GM19351 (cell line): ENCODE data around the gene DNAH10.
A peak's percentile ranks its signal among the peaks of the same experiment; 100 is the strongest.

ENCODE experiments used
- ATAC-seq: cut with Tn5 transposase; IDR thresholded peaks from one replicate; pipeline ENCODE4 v1.9.1; 2021; ENCODE audit warnings: mild to moderate bottlenecking, moderate library complexity; ENCODE audit not compliant: unreplicated experiment

The DNAH10 gene

DNA sequence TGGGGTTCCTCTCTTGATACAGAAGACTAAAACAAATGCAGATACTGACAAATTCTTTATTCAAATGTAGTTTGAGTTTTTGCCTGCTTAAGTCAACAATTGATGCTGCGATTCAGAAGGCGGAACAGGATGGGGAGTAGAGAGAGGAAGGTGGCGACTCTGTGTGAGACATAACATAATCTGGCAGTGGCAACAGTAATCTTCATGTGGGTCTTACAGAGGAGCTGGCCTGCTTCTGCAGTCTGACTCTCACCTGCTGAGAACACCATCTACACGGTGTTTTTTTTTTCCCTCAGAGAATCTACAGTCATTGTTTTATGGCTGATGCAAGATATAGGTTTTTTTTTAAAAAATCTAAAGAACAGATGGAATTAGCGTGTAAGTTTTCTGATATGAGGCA, 200.4 kb downstream of the DNAH10 start:
- no peak for ATAC-seq

DNA sequence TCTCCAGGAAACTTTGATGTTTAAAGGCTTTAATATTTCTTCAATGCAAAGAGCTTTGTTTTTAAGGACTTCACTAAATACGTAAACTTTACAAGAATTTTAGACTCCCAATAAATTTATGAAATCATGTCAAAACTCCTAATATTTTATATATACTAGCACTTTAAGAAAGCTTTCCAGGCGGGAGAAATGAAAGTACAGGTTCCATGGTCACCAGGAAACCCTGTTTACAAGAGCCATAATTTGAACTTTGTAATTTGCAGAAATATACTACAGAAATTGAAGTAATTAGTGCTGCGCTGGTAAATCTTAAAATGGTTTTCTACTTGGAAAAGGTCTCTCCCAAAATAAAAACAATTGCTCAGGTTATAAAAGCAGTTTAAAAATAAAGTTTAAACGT, 201.7 kb downstream of the DNAH10 start:
- ATAC-seq: no peak

DNA sequence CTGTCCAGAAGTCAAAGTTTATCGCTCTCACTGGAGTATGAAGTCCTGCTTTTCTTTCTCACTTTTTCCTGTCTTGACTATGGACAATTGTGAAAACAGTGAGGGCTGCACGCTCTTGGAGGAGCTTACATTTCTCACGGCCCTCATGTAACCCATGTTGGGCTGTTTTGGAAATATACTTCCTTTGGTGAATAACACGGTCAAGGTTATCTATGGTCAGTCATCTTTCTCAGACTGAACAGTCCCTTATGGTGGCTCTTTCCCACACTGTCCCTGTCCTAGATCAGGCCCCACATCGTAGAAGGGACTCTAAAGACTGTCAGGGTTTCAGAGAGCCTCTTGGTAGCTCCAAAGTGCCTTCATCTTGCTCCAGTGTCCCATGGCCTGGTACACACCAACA, 203.3 kb downstream of the DNAH10 start:
- no peak for ATAC-seq

DNA sequence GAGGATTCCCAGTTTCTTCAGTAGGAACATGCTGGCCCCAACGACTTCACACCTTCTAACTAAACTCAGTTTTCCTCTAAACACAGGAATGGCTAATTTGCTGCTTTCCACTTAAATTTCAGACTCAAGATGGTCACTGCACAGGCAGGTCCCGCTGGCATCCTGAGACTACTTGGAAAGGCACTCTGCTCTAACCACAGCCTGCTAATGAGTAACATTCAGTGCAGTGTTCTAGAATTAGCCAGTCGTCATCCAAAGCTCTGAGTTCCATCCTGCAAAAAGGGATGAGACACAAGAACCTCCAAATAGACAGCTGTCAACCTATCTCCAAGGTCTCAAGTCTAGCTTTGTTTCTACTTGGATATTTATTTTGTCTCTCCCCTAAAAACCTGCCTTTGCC, 204.5 kb downstream of the DNAH10 start:
- ATAC-seq: no peak

DNA sequence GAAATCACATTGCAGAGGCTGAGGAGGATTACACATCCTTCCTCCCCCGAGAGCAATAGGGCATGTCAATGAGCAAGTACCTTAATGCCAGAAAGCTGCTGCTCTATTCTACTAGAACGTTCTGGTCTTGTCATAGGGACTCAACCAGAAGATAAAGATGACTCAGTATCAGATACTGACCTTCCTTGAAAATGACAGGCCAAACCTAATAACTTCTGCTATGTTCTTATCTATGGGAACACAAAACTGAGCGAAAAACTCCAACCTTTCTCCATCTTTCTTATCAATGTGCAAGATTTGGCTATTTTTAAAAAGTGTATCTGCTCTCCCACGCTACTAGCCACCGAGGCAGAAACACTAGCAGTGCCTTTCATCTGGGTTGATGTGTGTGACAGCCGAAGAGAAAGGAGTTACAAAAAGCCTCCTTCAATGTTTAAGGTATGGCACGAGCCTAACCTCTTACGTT, 205.1 kb downstream of the DNAH10 start:
- no peak for ATAC-seq

DNA sequence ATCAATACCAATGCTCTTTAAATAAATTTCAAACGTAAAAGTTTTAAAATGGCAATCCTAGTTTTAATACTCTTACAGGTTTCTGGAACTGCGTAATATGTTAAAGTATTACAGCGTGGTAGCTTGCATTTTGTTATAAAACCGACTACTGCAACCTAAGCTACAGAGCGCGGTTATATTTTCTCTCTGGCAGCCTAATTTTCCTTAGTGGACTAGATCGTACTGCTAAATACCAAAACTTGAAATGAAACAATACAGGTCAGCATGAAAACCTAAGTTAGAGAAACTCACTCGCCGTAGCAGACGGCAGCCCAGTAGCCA, 209.3 kb downstream of the DNAH10 start:
- no peak for ATAC-seq

DNA sequence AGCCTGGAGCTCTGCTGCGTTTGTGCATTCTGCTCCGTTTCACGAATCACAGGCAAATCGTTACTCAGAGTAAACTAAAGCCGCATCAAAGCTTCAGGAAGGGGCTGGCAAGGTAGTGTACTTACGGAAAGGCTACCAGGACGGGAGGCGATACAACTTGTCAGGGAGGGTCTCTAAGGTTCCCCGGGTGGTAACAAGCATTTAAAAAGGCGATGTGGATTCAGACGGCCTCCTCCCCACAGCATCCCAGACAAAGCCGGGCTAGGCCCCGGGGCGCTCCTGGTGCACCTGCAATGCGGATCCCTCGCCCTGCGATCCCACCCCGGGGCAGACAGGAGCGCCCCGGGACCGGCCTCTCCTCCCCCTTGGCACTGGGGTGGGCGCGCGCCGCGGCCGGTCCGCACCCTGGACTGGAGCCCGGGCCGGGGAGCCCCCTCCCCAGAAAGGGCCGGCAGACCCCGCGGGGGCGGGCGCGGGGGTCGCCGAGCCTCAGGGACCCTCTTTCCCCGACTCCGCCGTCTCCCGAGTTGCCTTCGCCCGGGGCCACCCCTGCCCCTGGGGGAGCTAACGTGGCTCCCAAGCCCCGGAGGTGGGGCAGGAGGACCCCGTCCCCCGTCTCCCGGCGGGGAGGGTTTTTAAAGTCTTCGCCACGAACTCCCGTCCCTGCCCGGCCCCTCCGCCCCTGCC, 209.8 kb downstream of the DNAH10 start:
- ATAC-seq: no peak

DNA sequence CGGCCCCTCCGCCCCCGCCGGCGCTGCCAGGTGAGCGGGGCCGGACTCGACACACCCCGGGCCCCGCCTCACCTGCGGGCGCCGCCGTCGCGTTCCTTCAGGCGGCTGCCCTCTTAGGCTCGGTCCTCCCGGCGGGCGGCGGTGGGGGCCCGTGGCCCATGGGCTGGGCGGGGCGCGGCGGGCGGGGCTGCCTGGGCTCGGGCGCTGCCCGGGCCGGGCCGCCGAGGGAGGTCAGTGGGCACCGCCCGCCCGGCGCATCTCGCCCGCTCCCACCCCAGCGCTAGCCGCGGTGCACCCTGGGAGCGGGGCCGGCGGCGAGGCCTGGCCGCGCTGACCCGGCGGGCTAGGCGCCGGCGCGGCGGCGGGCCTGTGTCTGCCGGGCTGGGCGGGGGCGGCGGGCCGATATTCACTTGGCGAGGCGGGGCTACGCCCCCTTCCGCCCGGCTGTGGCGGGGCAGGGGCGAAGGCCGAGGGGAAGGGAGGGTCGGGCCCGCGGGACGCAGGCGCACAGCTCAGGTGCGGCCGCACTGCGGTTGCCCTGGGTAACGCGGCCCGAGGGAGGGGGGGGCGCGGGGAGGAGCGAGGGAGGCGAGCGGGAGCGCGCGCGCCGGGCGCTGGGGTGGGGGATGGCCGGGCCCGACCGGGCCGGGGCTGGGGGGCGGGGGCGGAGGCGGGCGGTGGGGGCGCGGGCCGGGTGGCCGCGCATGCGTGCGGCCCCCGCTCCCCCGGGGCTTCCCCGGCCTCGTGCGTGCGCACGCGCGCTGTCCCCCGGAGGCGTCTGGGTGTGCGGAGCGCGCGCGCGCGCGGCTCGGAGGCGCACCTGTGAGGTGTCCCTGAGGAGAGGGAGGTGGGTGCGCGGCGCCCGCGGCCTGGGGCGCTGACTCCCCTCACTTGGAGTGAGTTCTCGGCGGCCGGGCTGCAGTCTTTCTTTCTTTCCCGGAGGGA, 210.6 kb downstream of the DNAH10 start, which contains the start of the genes CCDC92 and ZNF664:
TSS of gene CCDC92 (minus strand) at position 375 of the 945 bp plus-strand sequence. CDS start 28,526 bp downstream, outside the sequence.
TSS of gene ZNF664 (plus strand) at position 759 of the 945 bp plus-strand sequence. CDS start 38,930 bp downstream, outside the sequence.
- peak; percentile 77 for ATAC-seq

DNA sequence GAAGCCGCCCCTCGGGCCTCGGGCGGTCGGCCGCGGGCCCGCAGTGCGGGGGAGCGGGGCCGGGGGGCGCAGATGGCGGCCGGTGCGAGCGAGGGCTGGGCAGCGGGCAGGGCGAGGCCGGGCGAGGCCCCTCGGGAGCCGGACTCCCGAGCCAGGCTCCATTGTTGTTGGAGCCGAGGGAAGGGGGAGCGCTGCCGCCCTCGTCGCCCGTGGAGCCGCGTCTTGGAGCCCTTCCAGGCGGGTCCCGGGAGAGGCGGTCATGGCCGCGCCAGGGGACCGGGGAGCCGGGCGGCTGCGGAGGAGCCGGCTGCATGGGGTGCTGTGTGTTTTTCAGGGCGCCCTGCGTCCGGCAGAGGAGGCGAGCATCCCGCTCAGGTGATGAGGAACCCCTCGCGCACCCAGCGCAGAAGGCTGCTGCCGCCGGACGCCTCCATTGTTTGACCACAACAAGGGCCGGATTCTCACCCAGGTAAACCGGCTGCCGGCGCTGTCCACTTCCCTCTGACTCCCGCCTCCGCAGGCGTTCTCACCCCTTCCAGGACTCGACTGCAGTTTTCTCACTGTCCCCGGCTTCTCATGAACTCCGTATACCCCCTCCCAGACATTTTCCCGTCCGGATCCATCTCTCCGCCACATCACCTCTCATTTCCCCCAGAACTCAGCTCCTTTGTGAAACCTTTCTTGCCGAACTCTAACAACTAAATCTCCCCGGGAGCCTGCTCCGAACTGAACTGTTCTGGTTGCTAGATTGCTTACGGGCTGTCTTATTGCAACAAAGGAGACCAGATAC, 211.6 kb downstream of the DNAH10 start:
- peak; percentile 21 for ATAC-seq

DNA sequence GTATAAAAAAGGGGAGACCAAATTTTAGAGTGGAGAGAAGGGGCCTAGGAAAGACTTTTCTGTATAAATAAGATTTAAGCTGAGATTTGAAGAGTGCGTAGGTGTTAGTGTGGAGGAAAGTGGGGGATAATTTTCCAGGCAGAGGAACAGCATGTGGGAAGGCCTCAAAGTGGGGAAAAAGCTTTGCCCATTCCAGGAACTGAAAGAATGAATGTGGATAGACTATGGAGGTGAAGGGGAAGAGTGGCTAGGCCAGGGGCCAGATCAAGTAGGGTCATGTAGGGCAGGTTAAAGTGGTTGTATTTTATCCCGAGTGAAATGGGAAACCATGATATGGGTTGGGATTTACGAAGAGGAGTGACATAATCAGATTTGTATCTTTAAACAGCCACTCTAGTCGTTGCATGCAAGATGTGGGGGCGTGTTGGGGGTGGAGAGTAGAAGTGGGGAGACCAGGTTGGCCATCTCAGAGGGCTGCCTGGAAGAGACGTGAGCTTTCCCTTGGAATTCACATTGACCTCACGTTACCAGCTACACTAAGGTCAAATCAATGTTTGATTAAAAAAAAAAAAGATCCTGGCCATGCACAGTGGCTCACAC, 214.2 kb downstream of the DNAH10 start:
- no peak for ATAC-seq

DNA sequence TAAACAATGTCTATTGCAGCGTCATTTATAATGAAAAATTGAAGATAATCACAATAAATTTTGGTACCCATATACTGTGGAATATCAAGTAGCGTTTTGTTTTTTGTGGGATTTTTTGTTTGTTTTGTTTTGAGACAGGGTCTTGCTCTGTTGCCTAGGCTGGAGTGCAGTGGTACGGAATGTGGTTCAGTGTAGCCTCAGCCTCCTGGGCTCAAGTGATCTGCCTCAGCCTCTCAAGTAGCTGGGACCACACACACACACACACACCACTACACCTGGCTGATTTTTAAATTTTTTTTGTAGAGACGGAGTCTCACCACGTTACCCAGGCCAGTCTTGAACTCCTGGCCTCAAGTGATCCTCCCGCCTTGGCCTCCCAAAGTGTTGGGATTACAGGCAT, 217.5 kb downstream of the DNAH10 start:
- no peak for ATAC-seq

DNA sequence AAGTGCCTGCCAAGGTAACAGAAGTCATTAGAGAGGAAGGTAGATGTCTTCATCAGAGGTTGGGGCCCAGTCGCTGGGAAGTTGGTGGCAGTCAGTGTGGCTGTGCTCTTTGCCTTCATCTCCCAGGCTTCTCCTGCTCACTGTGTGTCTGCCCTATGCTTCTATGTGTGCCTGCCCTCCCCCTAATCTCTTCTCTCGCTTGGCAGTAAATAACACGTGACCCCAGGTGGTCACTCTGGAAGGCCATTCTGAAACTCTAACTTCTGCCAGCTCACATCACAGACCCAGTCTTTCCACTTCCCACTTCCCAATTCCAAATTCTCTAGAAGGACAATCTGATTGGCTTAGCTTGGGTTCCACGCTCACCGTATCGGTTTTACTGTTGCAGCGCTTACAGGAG, 220.2 kb downstream of the DNAH10 start:
- no peak for ATAC-seq

DNA sequence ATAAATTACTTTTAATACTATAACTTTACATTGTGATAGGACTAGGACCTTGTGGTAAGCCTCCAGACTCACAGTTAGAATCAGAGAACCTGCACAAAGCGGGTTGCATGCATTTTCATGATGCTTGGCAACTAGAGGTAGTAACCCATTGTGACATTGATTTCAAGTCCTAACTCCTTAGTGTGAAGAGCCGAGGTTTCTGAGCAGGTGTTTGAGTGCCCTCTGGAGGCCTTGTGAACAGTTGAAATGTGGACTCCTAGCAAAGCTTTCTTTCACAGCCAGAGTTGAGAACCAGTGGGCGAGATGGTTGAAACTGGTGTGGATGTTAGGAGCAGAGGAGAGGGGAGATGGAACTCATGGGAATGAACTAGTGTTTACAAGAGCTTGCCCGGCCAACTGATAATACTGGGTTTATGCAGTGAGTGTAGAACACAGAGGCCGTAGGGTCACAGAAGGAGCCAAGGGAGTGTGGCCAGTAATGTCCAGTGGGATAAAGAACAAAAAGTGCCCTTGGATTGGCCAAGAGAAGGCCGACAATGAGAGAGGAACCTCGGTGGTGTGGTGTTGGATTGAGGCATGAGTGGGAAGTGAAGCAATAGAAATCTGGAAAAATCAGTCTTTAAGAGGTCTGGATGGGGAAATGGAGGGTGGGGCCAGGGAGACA, 221.9 kb downstream of the DNAH10 start:
- ATAC-seq: peak; percentile 71

DNA sequence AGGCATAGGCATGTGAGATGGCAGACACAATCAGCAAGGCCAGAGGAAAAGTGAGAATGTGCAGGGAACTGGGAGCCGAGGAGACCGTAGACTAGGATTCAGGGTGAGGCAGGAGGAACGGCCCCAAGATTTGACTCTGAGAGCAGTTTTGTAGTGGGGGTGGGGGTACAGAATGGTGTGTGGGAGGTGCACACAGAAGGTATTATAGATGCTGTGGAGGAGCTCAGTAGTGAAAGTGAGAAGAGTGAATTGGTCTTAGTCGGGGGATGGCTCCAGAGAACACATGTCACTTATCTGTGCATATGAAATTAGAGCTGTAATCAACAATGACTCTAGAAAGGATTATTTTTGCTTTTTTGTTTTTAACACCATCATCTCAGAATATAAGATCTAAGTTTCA, 222.8 kb downstream of the DNAH10 start:
- peak; percentile 60 for ATAC-seq
